NCI-H2196 (cell line): Measurements from ENCODE around the gene HAUS3.
"Not testable (repeated sequence)": the region's sequence is repeated elsewhere in the genome, so short reads cannot be mapped to it uniquely, and the experiment has no call there.

Experiments used
- DNase-seq: peaks from one replicate; lab custom pipeline; 2025; ENCODE audit not compliant: unreplicated experiment; lab: John Stamatoyannopoulos, UW

Gene HAUS3

DNA sequence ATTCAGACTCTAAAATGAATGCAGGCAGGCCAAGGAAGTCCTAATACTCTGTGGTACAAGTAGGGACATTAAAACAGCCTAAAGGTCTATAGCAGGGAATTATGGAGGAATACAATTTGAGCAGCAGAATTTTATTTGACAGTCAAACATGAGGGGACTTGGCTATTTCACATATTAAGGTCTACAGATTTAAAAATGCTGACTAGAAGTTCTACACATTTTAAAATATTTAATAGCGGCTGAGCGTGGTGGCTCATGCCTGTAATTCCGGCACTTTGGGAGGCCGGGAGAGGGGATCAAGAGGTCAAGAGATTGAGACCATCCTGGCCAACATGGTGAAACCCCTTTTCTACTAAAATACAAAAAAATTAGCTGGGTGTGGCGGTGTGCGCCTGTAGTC is 10.8 kb downstream of the HAUS3 start:
- DNase-seq: no peak

DNA sequence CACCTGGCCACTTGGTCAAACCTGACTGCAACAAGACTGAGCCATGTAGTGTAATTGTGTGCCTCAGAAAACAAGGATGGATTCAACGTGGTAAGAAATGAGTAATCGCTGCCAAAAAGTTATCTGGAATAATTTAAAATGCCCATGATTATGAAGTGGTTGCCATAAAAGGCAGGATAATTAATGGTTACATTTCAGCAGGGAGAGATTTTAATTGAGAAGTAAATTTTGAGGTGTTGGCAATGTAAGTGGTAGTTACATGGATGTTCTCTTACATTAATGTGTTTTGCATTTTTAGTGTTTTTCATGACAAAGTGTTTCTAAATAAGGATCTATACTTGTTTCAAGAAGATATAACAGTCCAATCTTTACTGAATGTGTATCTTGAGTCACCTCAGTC is 15.7 kb downstream of the HAUS3 start:
- no peak for DNase-seq

DNA sequence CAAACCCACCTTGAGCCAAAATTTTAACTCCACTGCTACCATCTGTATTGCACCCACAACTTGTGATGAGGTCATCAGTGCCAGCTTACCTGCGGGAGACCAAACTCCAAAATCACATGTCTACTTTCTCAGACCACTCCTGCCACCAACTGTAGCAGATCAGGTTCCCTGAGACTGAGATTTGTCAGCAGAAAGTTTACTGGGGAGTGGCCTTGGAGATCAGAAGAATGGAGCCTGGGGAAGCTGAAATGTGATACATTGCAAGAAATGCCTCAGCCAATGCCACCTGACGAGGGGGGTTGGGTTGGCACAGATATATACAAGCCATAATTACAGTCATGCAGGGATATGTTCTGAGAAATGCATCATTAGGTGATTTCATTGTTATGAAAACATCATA is 19.1 kb downstream of the HAUS3 start:
- peak; percentile 28 for DNase-seq

DNA sequence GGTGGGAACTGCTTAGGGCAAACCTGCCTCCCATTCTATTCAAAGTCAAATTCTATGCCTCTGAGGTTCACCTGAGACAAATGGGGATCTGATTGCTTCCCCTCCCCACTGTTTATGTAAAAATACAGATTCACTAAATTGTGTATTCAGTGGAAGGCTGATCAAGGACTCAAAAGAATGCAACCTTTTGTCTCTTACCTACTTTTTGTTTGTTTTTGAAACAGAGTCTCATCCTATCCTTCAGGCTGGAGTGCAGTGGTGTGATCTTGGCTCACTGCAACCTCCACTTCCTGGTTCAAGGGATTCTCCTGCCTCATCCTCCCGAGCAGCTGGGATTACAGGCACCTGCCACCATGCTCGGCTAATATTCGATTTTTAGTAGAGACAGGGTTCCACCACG is 20.5 kb downstream of the HAUS3 start:
- not testable (repeated sequence) for DNase-seq

DNA sequence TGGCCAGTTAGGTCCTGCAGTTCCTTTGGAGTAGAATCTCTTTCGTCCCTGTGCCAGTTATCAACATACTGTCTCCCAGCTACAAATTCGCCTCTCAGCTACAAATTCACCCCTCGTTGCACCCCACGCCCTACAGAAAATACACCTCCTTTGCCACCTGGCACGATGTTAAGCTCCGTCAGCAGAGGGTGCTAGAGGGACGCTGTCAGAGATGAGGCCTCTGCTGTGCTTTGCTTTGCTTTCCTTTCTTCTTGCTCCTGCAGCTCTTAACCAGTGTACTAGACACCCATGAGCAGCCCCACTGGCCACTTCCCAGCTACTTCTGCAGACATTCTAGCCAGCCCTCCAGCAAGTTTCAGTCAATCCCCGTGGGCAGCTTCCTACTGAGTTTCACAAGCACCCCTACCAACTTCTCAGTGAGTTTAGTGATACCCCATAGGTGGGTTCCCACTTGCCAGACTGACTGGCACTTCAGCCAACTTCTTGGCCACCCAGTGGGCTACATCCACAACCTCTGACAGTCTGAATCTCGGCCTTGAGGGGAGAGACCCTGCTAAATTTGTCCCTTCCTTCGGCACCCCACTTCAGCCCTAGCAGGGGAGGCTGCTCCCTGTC is 21.8 kb downstream of the HAUS3 start:
- DNase-seq: peak; percentile 81

DNA sequence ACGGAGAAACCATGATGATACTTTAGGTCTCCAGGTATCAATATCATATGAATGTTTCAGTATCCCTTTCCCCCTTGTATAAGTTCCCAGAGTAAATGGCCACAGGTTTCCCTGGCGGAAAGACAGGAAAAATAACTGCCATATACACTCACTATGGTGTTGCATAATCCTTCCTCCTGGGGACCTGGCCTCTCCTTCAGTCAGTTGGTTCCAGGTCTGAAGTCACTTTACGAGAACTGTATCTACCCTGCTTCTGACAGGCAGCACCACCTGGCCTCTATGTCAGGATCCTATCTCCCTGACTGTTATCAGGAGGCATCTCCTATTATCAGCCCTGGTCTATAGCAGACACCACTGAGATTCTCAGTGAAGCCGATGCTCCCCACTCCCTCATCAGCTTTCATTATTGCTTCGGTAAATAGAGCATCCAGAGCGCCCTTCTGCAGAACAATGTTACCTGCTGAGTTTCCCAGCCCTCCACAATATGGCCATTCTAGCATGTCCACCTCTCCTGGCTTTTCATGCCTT is 22.6 kb downstream of the HAUS3 start:
- no peak for DNase-seq

DNA sequence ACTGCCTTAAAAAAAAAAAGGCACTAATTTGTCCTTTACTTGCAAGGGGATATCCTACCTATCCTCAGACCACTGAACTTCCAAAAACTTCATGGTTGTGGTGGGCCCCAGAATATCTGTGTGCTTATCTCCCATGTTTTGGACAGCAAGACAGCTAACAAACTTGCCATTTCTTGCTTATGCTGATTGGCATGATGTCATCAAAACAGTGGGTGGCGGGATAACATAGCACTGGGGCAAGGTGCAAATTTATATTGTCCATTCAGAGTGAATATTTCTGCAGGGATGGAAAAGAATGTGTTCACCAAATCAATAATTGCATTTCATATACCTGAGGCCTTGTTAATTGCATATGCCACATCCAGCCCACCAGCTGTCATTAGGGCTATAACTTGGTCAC is 23.5 kb downstream of the HAUS3 start:
- DNase-seq: no peak

DNA sequence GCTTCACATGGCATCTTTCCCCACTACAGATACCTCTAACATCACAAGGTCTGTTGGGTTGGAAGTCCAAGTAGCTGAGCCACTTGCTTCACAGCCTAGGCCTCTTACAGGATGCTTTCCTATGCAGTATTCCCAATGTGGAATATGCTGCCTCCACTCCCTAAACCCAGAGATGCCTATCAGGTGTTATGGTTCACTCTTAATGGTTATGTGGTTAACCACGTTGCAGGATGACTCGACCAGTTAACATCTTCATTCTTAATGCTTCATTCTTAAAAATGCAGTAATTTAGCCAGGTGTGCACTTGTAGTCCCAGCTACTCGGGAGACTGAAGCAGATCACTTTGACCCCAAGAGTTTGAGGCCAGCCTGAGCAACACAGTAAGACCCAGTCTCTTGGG is 24.2 kb downstream of the HAUS3 start:
- no peak for DNase-seq

DNA sequence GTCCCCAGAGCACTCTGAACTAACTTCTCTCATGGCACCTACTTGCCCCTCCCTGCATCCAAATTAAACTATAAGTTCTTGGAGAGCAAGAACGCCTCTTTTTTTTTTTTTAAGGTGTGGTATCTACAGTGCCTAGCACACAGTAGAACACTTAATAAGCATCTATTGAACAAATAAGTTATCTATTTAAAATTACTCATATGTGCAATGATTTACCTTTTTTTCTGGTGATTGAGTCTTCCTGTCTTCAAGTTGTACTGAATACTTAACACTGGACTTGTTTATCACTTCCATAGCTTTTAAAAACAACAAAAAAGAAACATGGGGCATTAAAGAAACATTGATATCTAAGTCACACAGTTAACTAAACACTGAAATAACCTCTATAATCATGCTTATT is 29.1 kb downstream of the HAUS3 start:
- DNase-seq: no peak

DNA sequence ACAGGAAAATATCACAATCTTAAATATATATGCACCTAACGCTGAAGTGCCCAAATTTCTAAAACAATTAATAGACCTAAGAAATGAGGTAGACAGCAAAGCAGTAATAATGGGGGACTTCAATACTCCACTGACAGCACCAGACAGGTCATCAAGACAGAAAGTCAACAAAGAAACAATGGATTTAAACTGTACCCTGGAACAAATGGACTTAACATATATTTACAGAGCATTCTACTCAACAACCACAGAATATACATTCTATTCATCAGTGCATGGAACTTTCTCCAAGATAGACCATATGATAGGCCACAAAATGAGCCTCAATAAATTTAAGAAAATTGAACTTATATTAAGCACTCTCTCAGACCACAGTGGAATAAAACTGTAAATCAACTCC is 39.1 kb downstream of the HAUS3 start:
- DNase-seq: not testable (repeated sequence)

DNA sequence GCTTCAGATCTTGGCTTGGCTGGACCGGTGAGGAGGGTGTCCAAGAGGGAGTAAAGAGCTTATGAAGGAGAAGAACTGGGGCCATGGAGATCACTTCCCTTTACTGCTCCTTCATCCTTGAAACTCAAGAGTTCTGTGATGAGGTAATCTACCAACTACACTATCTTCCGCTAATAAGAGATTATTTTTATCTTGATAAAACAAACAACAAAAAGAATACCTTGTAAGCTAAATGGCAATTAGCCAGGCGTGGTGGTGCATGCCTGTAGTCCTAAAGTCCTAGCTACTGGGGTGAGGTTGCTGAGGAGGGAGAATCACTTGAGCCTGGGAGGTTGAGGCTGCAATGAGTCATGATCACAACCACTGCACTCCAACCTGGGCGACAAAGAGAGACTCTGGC is 47.4 kb downstream of the HAUS3 start:
- no peak for DNase-seq

DNA sequence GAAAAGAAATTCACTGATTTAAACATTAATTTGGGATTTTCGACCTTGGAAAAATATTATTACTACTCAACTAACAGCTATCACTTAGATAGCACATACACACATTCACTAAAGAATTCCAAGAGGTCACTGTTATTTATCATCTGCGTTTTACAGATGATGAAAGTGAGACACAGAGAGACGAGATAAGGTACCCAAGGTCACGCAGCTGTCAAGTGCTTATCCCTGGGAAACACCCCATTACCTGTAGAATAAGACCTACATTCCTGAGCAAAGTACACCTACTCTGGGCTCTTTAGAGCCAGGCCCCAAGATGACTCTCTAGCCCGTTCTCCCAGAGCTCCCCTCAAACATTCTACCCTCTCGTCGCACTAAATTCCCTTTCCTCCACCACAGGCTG is 48.6 kb downstream of the HAUS3 start:
- DNase-seq: no peak

DNA sequence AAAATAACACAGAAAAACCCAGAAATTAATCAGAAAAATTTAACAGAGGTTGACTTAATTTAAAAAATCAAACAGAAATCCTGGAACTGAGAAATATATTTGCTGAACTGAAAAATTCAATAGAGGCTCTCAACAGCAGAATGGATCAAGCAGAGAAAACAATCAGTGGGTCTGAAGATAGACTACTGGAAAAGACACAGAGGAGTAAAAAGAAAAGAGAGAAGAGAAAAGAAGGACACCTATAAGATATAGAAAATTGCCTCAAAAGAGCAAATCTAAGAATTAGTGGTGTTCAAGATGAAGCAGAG is 55.1 kb downstream of the HAUS3 start:
- DNase-seq: no peak

DNA sequence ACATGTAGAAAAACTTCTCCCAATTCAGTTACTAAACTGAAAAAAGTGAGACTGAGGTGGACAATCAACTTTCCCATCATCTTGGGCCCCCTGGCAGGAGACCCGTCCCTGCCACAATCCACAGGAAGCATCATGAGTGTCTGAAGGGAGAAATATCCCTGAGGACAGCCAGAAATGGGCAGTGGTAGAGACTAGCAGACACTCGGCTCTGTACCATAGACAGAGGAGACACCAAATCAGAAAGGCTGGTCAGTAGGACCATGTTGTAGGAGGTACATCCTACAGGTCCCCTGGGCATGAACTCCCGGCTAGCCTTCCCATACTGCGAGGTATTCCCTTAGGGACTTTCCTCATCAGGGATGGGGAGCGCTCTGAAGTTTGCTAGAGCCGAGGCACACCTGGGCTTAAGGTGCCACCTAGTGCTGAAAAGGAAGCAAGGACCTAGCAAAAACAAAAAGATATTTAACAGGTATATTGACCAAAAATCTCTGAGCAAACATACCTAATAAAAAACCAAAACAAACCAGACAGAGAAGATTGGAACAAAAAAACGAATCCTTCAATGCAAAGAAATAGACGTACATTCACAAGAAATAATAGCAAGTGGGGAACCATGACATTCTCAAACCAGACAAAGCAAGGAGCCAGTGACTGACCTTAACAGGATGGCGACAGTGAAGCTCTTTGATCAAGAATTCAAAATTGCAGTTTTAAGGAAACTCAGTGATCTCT is 55.6 kb downstream of the HAUS3 start:
- DNase-seq: peak; percentile 25

DNA sequence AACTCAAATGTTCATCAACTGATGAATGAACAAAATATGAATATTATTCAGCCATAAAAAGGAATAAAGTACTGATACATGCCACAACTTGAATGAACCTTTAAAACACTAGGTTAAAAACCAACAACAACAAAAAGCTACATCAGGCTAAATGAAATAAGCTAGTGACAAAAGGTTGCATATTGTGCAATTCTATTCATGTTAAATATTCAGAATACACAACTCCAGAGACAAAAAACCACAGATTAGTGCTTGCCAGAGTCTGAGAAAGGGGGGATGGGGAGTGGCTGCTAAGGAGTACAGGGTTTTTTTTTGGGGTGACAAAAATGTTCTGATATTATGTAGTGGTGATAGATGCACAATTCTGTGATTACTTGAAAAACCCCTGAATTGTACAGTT is 58.5 kb downstream of the HAUS3 start:
- DNase-seq: no peak

DNA sequence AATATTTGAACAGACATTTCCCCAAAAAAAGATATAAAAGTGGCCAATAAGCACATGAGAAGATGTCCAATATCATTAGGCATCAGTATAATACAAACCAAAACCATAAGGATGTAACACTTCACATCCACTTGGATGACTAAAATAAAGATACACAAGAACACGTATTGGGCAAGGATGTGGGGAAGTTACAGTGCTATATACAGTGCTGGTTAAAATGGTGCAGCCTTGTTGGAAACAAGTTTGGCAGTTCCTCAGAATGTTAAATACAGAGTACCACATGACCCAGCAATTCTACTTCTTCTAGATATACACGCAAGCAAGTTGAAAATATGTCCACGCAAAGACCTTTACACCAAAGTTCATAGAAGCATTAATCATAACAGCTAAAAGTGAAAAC is 58.9 kb downstream of the HAUS3 start:
- DNase-seq: no peak

DNA sequence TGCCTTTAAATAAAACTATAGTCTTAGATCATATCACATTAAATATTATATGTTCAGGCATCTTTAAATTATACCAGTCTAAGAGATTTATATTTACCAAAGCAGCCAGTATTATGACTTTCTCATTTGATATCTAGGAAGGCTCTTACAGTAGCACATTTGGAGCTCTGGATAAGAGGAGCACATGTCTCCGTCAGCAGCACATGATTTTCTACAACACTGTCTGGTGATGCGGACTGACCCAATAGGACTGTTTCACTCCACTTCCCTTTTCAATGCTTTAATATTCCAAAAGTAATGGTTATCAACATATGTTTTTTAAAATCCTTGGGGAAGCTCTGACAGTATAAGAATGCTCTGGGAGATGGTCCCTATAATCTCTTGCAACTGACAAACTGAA is 61.5 kb downstream of the HAUS3 start:
- no peak for DNase-seq

DNA sequence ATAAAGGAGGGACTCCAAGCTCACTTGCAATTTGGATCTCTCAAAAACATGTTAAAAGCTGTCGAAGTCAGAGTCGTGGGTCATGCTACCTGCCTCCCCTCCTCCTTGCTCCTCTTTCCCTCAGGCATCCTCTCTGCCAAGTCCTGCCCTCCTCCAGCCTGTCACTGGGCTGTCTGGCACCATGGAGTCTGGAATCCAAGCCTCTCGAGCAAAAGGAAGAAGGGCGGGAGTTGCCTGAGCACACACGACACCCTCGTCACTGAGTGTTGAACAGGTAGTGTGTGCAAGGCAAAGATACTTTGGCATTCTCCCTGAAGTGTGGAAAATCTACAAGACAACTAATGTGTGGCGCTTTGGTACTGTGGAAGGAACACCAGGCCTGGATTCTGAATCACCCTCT is 62.2 kb downstream of the HAUS3 start:
- DNase-seq: peak; percentile 7

DNA sequence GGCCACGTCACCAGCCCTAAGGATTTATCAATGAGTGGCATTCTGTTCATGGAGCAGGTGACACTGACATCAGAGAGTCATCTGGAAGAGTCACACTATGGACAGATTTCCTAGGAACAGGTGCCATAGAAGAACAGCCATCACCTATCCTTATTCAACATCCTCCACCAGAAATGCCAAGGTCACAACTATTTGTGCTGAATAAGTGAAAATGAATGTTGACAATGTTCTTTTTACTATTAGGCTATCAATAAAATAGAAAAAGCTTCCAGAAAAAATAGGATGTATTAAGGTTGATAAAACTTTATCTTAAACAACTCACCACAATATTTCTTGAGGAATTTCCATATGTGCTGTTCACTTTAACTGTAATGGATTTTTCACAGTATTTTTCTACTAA is 62.9 kb downstream of the HAUS3 start:
- DNase-seq: no peak
